Measurements from ENCODE around the gene IQGAP1. TPM values are rescaled to one million over a fixed set of nuclear protein-coding genes. Genes with fewer than 3 reads are reported as not detected.
A peak's percentile ranks its signal among the peaks of the same experiment; 100 is the strongest.

Gene IQGAP1
- total RNA-seq, 3 donors from 2014 or later (not counting 1 experiment from before 2014, with no cell fraction given), result 431 to 493 (median 446) TPM

DNA sequence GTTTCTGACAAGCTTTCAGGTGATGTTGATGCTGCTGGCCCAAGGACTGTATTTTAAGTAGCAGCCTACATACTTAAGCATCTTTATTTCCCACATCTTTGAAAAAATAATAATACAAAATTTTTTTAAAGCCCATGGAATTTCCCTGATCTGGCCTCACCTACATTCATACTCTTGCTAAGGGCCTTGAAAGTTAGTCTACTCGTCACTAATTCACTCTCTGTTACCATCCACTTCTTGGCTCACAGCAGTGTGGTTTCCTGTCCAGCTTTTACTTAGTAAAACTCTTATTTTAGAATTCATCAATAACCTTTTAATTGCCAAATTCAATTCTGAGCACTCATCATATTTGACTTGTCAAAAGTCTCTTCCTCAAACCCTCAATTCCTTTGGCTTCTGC lies 82.4 kb downstream of the IQGAP1 start:
- Mint-ChIP-seq H3K27ac (peak overlapping the region; percentile 73 to 83), H3K4me1 (peaks cover 28 to 33% of the 10 kb centered on the region in 2 donors)
- H3K27ac ChIP-seq (ENCODE audit: low read length), result peak overlapping the region; percentile 4

DNA sequence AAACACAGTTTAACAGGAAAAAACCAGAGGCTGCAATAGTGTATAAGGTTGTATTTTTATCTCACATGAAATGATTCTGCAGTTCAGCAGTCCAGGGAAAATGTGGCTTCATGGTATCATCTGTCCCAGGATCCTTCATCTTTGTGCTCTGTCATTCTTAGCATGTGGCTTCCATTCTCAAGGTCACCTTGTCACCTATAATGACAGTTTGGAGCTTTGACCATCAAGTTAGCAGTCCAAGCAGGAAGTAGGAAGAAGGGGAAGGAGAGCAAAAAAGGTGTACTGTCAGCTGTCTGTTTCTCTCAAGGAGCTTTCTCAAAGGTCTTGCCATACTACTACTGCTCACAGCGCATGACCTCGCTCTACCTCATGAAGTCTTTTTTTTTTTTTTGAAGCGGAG lies 83.1 kb downstream of the IQGAP1 start:
- H3K4me3 ChIP-seq (ENCODE audit: low read length), result no peak overlapping the region
- Mint-ChIP-seq H3K4me3 (no peak overlapping the region), H3K27me3 (ENCODE audit: low read depth in 2 of 2) (no peaks in the 10 kb centered on the region), H3K9me3 (no peaks in the 10 kb centered on the region), H3K27ac (peak overlapping the region; percentile 73 to 83), H3K4me1 (peaks cover 21 to 27% of the 10 kb centered on the region in 2 donors), H3K36me3 (peaks cover 39% of the 10 kb centered on the region)
- TF ChIP-seq CTCF (IDR thresholded peaks at IDR 0.05), result no peak
- WGBS (ENCODE audit: insufficient coverage), result 98% methylated on average over 3 of the region's 3 CpGs
- no peak overlapping the region for H3K27ac ChIP-seq (ENCODE audit: low read length)
- DNase-seq, result no peak
- H3K27me3 ChIP-seq (ENCODE audit: control insufficient read depth, insufficient read depth, low read length), result no peaks in the 10 kb centered on the region
- no peaks in the 10 kb centered on the region for H3K9me3 ChIP-seq (ENCODE audit: control insufficient read depth, insufficient read depth, low read length)
- H3K36me3 ChIP-seq (ENCODE audit: control insufficient read depth, insufficient read depth, low read length), result peaks cover 81% of the 10 kb centered on the region
- ATAC-seq, result no peak
- H3K4me1 ChIP-seq (ENCODE audit: control insufficient read depth, insufficient read depth, low read length), result no peaks in the 10 kb centered on the region
- intact Hi-C loops (cut with micrococcal nuclease), result no loop called here

More for the DNA sequence above, 82.4 kb downstream of the IQGAP1 start:
- TF ChIP-seq CTCF (IDR thresholded peaks at IDR 0.05), result no peak
- H3K36me3 ChIP-seq (ENCODE audit: control insufficient read depth, insufficient read depth, low read length), result peaks cover 84% of the 10 kb centered on the region
- intact Hi-C loops (cut with micrococcal nuclease), result no loop called here
- no peaks in the 10 kb centered on the region for H3K4me1 ChIP-seq (ENCODE audit: control insufficient read depth, insufficient read depth, low read length)
- Mint-ChIP-seq H3K36me3 (peaks cover 46% of the 10 kb centered on the region), H3K9me3 (no peaks in the 10 kb centered on the region), H3K4me3 (no peak overlapping the region), H3K27me3 (ENCODE audit: low read depth in 2 of 2) (no peaks in the 10 kb centered on the region)
- ATAC-seq, result peak in 2 of 3 donors; percentile 56 to 63
- H3K9me3 ChIP-seq (ENCODE audit: control insufficient read depth, insufficient read depth, low read length), result no peaks in the 10 kb centered on the region
- H3K27me3 ChIP-seq (ENCODE audit: control insufficient read depth, insufficient read depth, low read length), result no peaks in the 10 kb centered on the region
- H3K4me3 ChIP-seq (ENCODE audit: low read length), result no peak overlapping the region
- DNase-seq, result no peak
- WGBS (ENCODE audit: insufficient coverage), result 6% methylated on average over 1 of the region's 1 CpG

DNA sequence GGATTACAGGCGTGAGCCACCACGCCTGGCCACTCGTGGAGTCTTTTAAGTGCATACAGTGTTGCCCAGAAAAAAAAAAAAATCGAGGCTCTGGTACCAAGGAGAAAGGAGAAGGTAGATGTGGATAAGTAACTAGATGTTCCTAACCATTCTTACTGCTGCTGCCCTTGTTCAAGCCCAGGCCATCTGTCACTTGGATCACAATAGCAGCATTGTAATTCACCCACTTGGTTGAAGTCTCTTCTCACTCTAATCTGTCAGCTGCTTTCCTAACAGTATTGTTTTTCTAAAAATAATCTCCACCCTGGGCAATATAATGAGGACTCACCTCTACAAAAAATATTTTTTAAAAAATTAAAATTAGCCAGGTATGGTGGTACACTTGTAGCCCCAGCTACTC lies 83.7 kb downstream of the IQGAP1 start:
- Mint-ChIP-seq H3K9me3 (no peaks in the 10 kb centered on the region), H3K36me3 (peaks cover 45% of the 10 kb centered on the region), H3K4me1 (peaks cover 23 to 31% of the 10 kb centered on the region in 2 donors), H3K27me3 (ENCODE audit: low read depth in 2 of 2) (no peaks in the 10 kb centered on the region), H3K4me3 (no peak overlapping the region), H3K27ac (peak overlapping the region in 1 of 2 donors; percentile 83)
- H3K4me1 ChIP-seq (ENCODE audit: control insufficient read depth, insufficient read depth, low read length), result no peaks in the 10 kb centered on the region
- H3K9me3 ChIP-seq (ENCODE audit: control insufficient read depth, insufficient read depth, low read length), result no peaks in the 10 kb centered on the region
- peaks cover 81% of the 10 kb centered on the region for H3K36me3 ChIP-seq (ENCODE audit: control insufficient read depth, insufficient read depth, low read length)
- 96% methylated on average over 4 of the region's 4 CpGs for WGBS (ENCODE audit: insufficient coverage)
- no peak for DNase-seq
- H3K27me3 ChIP-seq (ENCODE audit: control insufficient read depth, insufficient read depth, low read length), result no peaks in the 10 kb centered on the region
- no peak overlapping the region for H3K4me3 ChIP-seq (ENCODE audit: low read length)
- ATAC-seq, result no peak
- TF ChIP-seq CTCF (IDR thresholded peaks at IDR 0.05), result no peak
- intact Hi-C loops (cut with micrococcal nuclease), result no loop called here
- H3K27ac ChIP-seq (ENCODE audit: low read length), result no peak overlapping the region

DNA sequence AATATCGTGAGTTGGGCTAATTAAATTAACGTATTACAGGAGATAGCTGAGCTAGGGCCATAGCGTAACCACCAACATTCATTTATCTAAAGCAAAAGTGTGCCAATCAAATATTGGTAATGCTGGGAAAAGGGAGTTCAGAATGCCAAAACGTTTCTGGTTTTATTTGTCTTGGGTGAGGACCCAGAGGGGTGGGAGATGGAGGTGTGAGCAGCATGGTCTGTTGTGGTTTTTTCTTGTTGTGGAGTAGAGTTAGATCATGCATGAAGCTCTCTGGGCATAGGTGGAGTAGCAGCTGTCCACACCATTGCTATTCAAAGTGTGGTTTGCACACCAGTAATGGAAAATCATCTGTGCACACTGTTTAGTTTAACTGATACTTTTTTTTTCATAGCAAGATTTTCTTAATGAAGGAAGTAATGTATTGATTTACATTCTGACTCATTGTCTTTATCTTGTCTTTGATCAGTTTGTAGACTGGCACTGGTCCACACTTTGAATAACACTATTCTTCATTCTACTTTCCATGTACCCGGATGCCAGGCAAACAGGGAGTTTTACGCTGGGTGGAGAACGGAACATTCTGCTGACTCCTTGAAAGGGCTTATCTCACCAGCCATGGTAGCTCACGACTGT lies 90.9 kb downstream of the IQGAP1 start:
- Histone ChIP-seq H3K4me1 (ENCODE audit: control insufficient read depth, insufficient read depth, low read length) (peaks cover 21% of the 10 kb centered on the region), H3K4me3 (ENCODE audit: low read length) (no peak overlapping the region), H3K27ac (ENCODE audit: low read length) (no peak overlapping the region), H3K9me3 (ENCODE audit: control insufficient read depth, insufficient read depth, low read length) (no peaks in the 10 kb centered on the region), H3K27me3 (ENCODE audit: control insufficient read depth, insufficient read depth, low read length) (no peaks in the 10 kb centered on the region), H3K36me3 (ENCODE audit: control insufficient read depth, insufficient read depth, low read length) (peaks cover 72% of the 10 kb centered on the region)
- Mint-ChIP-seq H3K4me1 (peaks cover 41 to 52% of the 10 kb centered on the region in 2 donors), H3K27me3 (ENCODE audit: low read depth in 2 of 2) (no peaks in the 10 kb centered on the region), H3K36me3 (peaks cover 45% of the 10 kb centered on the region), H3K4me3 (no peak overlapping the region), H3K27ac (peak overlapping the region; percentile 72 to 88), H3K9me3 (no peaks in the 10 kb centered on the region)
- 81% methylated on average over 8 of the region's 8 CpGs for WGBS (ENCODE audit: insufficient coverage)
- peak in 1 of 3 donors; percentile 28 for ATAC-seq
- DNase-seq, result no peak
- TF ChIP-seq CTCF (IDR thresholded peaks at IDR 0.05), result no peak
- intact Hi-C loops (cut with micrococcal nuclease), result no loop called here
